Activated CD8-positive, alpha-beta T cell treated with anti-CD3 and anti-CD28 coated beads, Interleukin-2, amount 10 ng/mL, durations not matched to agents 7 days and 5 days (primary cell): ENCODE measurements around the gene FOXC1. TPM values are rescaled to one million over a fixed set of nuclear protein-coding genes. Genes with fewer than 3 reads are reported as not detected.

ENCODE experiments used
- ATAC-seq: fragments of 150-1000 bp; cut with Tn5 transposase; one replicate; pipeline ENCODE4 v1.10.0; 2021; ENCODE audit warnings: moderate library complexity
- CTCF ChIA-PET: fragments of 350-600 bp; sonication (Branson Sonifier 250); formaldehyde crosslinking; loops from one replicate; lab custom pipeline; 2021; ENCODE audit warnings: antibody characterized with exemption; lab: Charles Lee
- POLR2A ChIA-PET: fragments of 350-600 bp; sonication (Branson Sonifier 250); formaldehyde crosslinking; loops from one replicate; lab custom pipeline; 2021; ENCODE audit warnings: antibody characterized with exemption; lab: Charles Lee
- DNase-seq: peaks from one replicate; pipeline ENCODE4 v3.0.0-alpha.2; 2020
- H3K27ac Mint-ChIP-seq: one replicate; pipeline ENCODE4 v1.8.0; 2021; ENCODE audit warnings: mild to moderate bottlenecking, mixed read lengths
- H3K27me3 Mint-ChIP-seq: one replicate; pipeline ENCODE4 v1.8.0; 2021; ENCODE audit warnings: low read depth, mixed read lengths
- H3K36me3 Mint-ChIP-seq: one replicate; pipeline ENCODE4 v1.8.0; 2021; ENCODE audit warnings: low read depth, mixed read lengths
- H3K4me1 Mint-ChIP-seq: one replicate; pipeline ENCODE4 v1.8.0; 2021; ENCODE audit warnings: low read depth, mixed read lengths
- H3K4me3 Mint-ChIP-seq: one replicate; pipeline ENCODE4 v1.8.0; 2021; ENCODE audit warnings: mild to moderate bottlenecking, mixed read lengths
- H3K9me3 Mint-ChIP-seq: one replicate; pipeline ENCODE4 v1.8.0; 2022; ENCODE audit warnings: mixed read lengths; ENCODE audit not compliant: insufficient read depth
- total RNA-seq, 2 experiments: library from RNA; stranded (reverse); gene quantifications; one replicate each; pipeline ENCODE4 v1.2.3, GENCODE V29; 2021

Gene FOXC1
- total RNA-seq, 2 experiments from 2014 or later = not detected

GRCh38 chr6:1602049-1602713 lies 7.5 kb upstream of the FOXC1 start:
- ChIA-PET CTCF (interaction anchor here (0.7 to 1.5 kb wide), 3 partner anchors 10 to 502 kb away, joined by 3 to 4 read pairs (median 3); no protein-coding TSS in a partner anchor), POLR2A (no interaction called here)
- DNase-seq = no peak
- ATAC-seq = no peak
- Mint-ChIP-seq H3K27me3 (peaks cover 75% of the 10 kb centered on the region), H3K36me3 (peaks cover under 1% of the 10 kb centered on the region), H3K4me1 (peaks cover 11% of the 10 kb centered on the region), H3K27ac (no peak overlapping the region), H3K4me3 (no peak overlapping the region), H3K9me3 (no peaks in the 10 kb centered on the region)

DNA sequence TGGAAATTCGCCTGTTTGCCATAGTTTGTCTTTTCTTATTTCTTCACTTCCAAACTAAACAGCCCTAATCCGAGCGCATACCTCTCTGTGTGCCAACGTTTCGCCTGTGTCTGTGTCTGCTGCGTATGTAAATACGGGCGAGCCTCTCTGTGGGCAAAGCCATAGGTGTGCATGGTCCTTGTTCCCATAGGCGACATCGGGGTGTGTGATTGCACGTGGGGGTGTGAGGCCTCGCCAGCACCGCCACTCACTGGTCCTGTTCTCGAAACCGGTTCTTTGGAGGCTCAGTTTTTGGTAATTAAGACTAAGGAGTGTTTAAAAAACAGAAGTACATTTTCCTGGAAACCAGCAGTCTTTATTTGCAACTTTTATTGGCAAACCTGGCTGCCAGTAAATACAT lies 6.0 kb upstream of the FOXC1 start:
- no peak for ATAC-seq
- Mint-ChIP-seq H3K4me1 (peaks cover 22% of the 10 kb centered on the region), H3K27me3 (peaks cover 77% of the 10 kb centered on the region), H3K36me3 (peaks cover 3% of the 10 kb centered on the region), H3K4me3 (no peak overlapping the region), H3K27ac (no peak overlapping the region), H3K9me3 (no peaks in the 10 kb centered on the region)
- POLR2A ChIA-PET = no interaction called here
- no peak for DNase-seq
- CTCF ChIA-PET = no interaction called here

GRCh38 chr6:1604158-1605003 lies 5.3 kb upstream of the FOXC1 start:
- H3K36me3 Mint-ChIP-seq = peaks cover 3% of the 10 kb centered on the region
- no peak overlapping the region for H3K27ac Mint-ChIP-seq
- H3K9me3 Mint-ChIP-seq = no peaks in the 10 kb centered on the region
- H3K4me3 Mint-ChIP-seq = no peak overlapping the region
- peaks cover 80% of the 10 kb centered on the region for H3K27me3 Mint-ChIP-seq
- POLR2A ChIA-PET = no interaction called here
- CTCF ChIA-PET = interaction anchor here (0.7 kb wide), 2 partner anchors 500 to 507 kb away, joined by 3 read pairs; no protein-coding TSS in a partner anchor
- ATAC-seq = peak; percentile 83
- peak; percentile 60 for DNase-seq
- H3K4me1 Mint-ChIP-seq = peaks cover 23% of the 10 kb centered on the region

DNA sequence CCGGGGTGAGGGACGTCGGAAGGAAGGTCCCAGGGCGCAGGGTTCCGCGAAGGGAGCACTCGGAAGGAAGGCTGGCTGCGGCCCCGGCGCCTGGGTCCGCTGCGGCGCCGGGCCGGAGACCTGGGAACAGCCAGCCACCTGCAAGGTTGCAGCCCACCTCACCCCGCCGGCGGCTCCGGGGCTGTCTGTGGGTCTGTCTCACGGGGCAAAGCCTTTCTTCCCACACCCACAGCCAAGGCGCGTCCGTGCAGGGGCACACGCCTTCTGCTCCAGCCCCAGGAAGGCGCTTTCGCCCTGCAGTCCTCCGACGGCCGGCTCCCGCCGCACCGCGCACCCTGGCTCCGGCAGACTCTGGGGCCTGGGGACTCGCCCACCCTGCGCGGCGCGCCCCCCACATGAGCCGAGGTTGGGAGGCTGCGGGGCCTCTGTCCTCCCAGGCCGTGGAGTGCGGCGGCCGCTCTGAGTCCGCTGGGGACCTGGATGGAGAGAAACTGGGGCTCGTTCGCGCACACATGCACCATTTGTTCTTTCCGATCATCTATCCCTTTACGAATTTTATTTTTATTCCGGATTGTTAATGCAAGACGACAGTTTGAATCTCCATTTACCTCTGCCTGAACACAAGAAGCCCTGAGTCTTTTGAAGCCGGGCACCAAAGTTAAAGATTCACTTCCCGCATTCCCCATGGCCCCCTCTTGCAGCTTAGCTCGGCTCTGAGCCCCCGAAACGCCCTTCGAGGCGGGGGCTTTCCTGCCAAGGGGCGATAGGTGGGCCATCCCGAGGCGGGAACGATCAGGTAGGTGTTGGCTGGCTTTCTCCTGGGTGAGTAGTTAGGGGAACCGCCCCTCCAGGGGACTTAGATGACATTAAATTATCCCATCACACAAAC lies 4.5 kb upstream of the FOXC1 start:
- no peak for DNase-seq
- H3K36me3 Mint-ChIP-seq = peaks cover 3% of the 10 kb centered on the region
- ChIA-PET CTCF (interaction anchor here (0.7 to 3.8 kb wide), 6 partner anchors 8 to 1029 kb away, joined by 3 to 19 read pairs (median 6); no protein-coding TSS in a partner anchor), POLR2A (no interaction called here)
- peak overlapping the region; percentile 13 for H3K4me3 Mint-ChIP-seq
- H3K27me3 Mint-ChIP-seq = peaks cover 71% of the 10 kb centered on the region
- peaks cover 23% of the 10 kb centered on the region for H3K4me1 Mint-ChIP-seq
- ATAC-seq = no peak
- H3K9me3 Mint-ChIP-seq = no peaks in the 10 kb centered on the region
- H3K27ac Mint-ChIP-seq = no peak overlapping the region

DNA sequence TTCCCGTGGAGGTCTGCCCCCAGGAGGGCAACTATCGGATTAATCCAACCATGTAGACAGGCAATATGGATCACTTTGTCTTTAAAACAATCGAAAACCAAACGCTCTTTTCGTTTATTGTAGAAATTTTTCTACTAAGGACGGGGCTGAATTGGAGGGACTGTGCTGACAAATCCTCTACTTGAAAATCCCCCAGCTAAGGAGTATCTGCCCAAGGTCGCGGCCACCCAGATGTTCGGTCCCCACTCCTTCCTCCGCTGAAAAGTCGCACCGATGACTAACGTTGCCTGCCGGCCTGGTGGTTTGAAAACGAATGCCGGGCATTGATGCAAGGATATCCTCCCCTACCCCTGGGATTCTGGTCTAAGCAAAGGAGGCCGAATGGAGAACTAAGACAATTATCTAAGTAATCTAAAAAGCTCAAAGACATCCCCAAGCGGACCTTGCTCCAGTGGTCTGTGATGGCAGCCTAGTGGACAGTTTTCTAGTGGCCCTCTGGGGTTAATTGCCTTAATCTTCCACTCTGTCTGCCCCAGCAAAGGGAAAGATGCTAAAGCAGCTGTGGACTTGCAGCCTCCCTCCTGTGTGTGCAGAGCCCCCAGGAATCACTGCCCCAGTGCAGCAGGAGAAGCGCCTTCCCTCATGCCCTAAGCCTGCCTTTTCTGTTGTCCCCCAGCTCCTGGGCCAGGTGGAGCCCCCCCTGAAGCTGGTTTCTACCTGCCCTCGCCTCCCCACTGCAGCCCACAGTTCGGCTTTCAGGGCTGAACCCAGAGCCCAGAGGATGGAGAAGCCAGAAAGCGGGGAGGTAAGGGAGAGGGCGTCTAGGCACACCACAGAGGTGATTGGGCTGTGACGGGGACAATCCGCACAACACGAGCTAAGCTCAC lies 3.6 kb upstream of the FOXC1 start:
- Mint-ChIP-seq H3K36me3 (peaks cover 6% of the 10 kb centered on the region), H3K9me3 (no peaks in the 10 kb centered on the region), H3K27me3 (peaks cover 67% of the 10 kb centered on the region), H3K4me1 (peaks cover 26% of the 10 kb centered on the region), H3K27ac (no peak overlapping the region), H3K4me3 (no peak overlapping the region)
- no peak for ATAC-seq
- ChIA-PET POLR2A (no interaction called here), CTCF (interaction anchor here (0.7 to 3.8 kb wide), 6 partner anchors 9 to 1028 kb away, joined by 3 to 19 read pairs (median 8); no protein-coding TSS in a partner anchor)
- DNase-seq = no peak

- ATAC-seq = no peak
- peaks cover 7% of the 10 kb centered on the region for H3K36me3 Mint-ChIP-seq
- no peak for DNase-seq
- CTCF ChIA-PET = interaction anchor here (1.4 to 3.8 kb wide), 5 partner anchors 10 to 1027 kb away, joined by 4 to 19 read pairs (median 9); no protein-coding TSS in a partner anchor
- peak overlapping the region; percentile 32 for H3K4me3 Mint-ChIP-seq
- POLR2A ChIA-PET = no interaction called here
- peaks cover 64% of the 10 kb centered on the region for H3K27me3 Mint-ChIP-seq
- no peaks in the 10 kb centered on the region for H3K9me3 Mint-ChIP-seq
- H3K27ac Mint-ChIP-seq = peak overlapping the region; percentile 50
- H3K4me1 Mint-ChIP-seq = peaks cover 28% of the 10 kb centered on the region
These were observed 2.8 kb upstream of the FOXC1 start for GRCh38 chr6:1606780-1607515.

DNA sequence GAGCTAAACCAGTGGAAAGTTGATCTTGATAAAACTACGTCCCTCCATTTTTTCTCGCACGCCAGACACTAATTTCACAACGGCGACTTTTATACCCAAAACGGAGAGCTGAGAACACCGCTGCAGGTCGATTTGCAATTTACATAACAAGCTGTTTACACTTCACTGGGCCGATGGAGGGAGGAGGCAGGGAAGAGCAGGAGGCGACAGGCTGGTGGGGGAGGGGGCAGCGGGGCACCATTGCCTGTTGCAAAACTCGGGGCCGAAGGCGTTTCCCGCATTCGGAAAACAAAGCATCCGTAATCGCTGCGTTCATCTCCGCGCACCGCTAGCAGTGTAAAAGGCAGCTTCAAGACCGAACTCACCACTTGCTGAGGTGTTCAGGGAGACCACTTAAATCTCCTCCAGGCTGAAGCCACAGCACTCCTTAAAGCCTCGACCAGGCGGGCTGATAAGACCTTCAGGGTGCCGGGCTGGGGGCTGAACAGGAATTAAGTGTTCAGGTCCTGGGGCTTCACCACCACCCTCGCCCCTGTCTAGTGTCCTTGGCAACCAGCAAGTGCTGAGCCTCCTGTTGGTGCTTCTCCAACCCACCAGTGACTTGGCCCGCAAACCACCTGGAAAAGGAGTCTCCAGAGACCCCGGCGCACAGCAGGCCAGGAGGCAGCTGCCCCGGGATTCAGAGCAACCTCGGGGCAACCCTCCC lies 2.0 kb upstream of the FOXC1 start:
- DNase-seq (no peak), ATAC-seq (no peak)
- no peaks in the 10 kb centered on the region for H3K9me3 Mint-ChIP-seq
- H3K4me1 Mint-ChIP-seq = peaks cover 33% of the 10 kb centered on the region
- ChIA-PET POLR2A (no interaction called here), CTCF (interaction anchor here (1.4 to 3.8 kb wide), 5 partner anchors 11 to 746 kb away, joined by 4 to 19 read pairs (median 9); no protein-coding TSS in a partner anchor)
- H3K4me3 Mint-ChIP-seq = peak overlapping the region; percentile 32
- peak overlapping the region; percentile 50 for H3K27ac Mint-ChIP-seq
- H3K27me3 Mint-ChIP-seq = peaks cover 62% of the 10 kb centered on the region
- peaks cover 9% of the 10 kb centered on the region for H3K36me3 Mint-ChIP-seq

DNA sequence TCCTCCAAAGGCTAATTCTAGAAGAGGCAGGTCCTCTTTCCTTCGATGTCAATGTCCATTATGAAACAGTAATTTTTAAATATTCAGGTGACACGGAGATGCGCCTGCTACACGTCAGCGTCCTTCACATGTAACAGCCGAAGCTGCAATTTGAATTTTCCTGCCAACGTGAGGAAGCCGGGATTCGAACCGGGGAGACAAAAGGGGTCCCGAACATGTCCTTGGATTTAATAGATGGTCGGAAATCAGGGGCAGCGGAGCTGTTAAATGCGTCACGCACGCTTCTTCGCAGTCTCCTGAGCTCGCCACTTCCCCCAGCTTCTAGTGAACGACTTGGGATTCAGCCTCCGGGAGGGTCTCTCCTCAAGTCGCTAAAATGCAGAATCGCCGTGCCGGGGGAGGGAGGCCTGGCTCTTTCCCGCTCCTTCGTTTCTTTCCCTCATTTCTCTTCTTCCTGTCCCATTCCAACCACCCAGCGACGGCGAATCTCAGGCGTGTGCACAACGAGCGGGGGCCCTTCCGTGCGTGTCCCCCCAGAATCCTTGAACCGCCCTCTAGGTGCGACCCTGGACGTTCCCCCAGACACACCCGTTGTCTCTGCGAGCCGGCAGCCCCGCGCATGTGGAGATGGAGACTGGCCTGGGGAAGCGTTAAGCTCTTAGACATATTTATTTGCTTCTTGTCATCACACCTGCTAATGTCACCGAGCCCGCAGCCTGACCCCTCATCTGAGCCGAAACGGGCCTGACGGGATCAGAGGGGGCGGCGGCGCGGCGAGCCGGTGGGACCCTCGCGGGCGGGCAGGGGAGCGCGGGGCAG lies 1.3 kb upstream of the FOXC1 start:
- H3K27ac Mint-ChIP-seq = peak overlapping the region; percentile 40

DNA sequence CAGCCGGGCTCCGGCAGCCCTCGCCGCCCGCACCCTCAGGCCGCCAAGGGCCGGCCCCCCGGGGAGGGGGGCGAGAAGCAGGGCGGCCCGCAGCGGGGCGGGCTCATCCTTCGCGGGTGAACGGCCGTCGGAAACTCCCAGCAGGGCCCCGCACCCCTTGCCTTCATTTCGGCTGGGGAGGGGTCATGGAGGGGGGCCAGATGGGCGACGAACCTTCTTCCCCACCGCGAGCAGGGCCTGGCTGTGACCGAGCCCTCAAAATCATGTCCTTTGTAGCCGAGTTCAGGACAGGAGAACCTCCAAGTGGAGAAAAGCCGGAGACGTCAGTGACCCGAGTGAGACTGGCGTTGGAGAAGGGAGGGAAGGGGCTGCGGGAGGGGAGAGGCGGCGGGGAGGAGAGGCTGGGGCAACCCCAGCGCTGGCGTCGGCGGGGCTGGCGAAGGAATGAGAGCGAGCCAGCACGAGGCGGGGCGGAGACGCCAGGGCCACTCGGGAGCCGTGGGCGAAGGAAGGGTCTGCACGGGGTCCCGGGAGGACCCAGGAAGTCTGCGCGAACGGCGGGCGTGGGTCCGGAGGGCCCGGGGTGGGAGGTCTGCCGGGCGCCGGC lies 571 bp upstream of the FOXC1 start:
- peaks cover 9% of the 10 kb centered on the region for H3K36me3 Mint-ChIP-seq

More for the DNA sequence above, 1.3 kb upstream of the FOXC1 start:
- Mint-ChIP-seq H3K9me3 (no peaks in the 10 kb centered on the region), H3K4me1 (peaks cover 34% of the 10 kb centered on the region), H3K36me3 (peaks cover 9% of the 10 kb centered on the region), H3K27me3 (peaks cover 61% of the 10 kb centered on the region), H3K4me3 (peak overlapping the region; percentile 46)
- DNase-seq (no peak), ATAC-seq (no peak)
- ChIA-PET POLR2A (no interaction called here), CTCF (interaction anchor here (1.7 to 3.8 kb wide), 4 partner anchors 11 to 745 kb away, joined by 7 to 19 read pairs (median 14); no protein-coding TSS in a partner anchor)

More for the DNA sequence above, 571 bp upstream of the FOXC1 start:
- ChIA-PET CTCF (interaction anchor here (1.7 to 3.8 kb wide), 4 partner anchors 12 to 745 kb away, joined by 7 to 19 read pairs (median 14); no protein-coding TSS in a partner anchor), POLR2A (no interaction called here)
- Mint-ChIP-seq H3K27ac (no peak overlapping the region), H3K27me3 (peaks cover 60% of the 10 kb centered on the region), H3K4me1 (peaks cover 38% of the 10 kb centered on the region), H3K4me3 (peak overlapping the region; percentile 42), H3K9me3 (no peaks in the 10 kb centered on the region)
- ATAC-seq (no peak), DNase-seq (no peak)
